Smooth muscle cell of the brain vasculature (primary cell): ENCODE results near the gene SLC29A4.
"Not testable (repeated sequence)": the region's sequence is repeated elsewhere in the genome, so short reads cannot be mapped to it uniquely, and the experiment has no call there.

Experiments used
- DNase-seq: peaks from one replicate; pipeline ENCODE4 v3.0.0-alpha.2; 2012; ENCODE audit warnings: low read depth, low spot score

SLC29A4 gene

DNA sequence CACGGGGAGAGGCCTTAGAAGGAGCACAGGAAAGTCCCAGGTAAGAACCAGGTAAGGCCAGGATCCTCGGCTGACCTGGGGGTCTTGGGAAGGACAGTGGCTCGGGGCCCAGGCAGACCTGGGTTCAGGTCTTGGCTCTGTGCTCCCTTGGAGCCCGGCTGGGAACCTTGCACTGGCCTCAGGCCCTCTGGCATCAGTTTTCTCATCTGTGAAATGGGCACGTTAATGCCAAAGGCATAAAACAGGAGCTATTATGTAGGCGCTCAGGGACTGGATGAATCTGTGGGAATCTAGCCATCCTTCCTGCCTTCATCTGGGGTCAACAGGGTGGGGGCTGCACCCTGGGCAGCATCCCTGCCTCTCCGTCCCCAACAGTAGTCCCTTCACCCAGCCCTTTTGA lies 8.3 kb upstream of the SLC29A4 start:
- DNase-seq = no peak

DNA sequence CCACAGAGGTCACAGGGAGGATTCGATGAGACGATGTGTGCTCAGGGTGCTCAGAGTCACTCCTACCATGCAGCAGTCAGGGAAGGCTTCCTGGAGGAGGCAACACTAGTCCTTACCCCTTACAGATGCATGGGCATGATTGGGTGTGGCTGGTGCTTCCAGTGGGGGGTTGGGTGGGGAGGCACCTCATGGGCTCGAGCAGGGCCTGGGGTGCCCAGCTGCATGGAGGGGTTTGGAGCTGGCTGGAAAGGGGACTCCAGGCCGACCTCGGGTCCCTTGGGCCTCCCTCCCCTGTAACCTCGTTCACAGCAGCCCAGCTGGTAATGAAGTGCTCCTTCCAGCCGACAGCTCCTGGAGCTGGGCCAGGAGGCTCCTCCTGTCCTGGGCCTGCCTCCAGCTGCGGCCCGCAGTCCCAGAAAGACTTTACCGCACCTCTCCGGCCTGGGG lies 7.7 kb upstream of the SLC29A4 start:
- DNase-seq = not testable (repeated sequence)

DNA sequence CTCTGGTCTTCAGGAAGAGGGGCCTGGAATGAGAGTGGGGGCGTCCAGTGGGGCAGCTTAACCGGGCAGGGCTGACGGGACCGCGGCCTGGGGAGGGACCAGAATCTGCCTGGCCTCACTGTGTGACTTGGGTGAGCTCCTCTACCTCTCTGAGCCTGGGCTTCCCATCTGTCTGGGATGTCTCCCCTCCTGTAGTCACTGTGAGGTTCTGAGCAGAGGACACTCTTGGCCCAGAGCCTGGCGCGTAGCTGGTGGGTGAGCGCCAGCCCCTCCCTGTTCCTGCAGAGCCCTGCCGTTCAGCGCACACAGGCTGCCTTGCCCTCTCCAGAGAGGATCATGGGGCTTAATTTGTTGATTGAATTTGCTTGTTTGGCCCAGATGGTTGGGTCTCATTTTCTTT lies 7.2 kb upstream of the SLC29A4 start:
- DNase-seq = not testable (repeated sequence)

DNA sequence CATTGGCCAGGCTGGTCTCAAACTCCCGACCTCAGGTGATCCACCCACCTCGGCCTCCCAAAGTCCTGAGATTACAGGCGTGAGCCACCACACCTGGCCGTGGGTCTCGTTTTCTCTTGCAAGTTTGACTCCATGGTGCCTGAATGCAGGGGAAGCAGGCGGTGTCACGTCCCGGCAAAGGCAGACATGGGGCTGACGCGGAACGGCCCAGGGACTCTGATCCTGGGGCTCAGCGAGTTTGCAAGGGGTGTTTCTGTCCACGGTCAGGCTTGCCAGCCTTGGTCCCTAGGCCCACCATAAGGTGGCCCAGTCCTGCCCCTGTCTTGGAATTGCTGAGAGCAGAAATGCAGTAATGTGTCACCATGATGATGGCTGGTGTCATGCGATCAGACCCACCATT lies 6.6 kb upstream of the SLC29A4 start:
- not testable (repeated sequence) for DNase-seq

DNA sequence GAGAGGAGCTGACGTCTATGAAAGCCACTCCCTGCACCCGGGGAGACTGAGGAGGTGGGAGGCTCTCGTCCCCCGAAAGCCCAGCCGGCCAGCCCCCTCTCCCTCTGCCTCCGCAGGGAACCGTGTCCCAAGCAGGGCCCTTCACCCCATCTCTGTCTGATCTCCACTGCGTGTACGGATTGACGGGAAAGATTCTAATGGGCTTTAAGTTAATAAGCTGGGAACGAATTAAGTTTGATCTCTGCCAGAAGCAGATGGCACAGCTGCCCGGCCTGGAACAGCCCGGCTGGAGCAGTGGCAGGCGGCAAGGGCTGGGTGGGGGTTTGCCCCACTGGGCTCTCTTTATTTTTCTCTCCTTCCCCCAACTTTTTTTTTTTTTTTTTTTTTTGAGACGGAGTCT lies 6.1 kb upstream of the SLC29A4 start:
- DNase-seq = no peak

DNA sequence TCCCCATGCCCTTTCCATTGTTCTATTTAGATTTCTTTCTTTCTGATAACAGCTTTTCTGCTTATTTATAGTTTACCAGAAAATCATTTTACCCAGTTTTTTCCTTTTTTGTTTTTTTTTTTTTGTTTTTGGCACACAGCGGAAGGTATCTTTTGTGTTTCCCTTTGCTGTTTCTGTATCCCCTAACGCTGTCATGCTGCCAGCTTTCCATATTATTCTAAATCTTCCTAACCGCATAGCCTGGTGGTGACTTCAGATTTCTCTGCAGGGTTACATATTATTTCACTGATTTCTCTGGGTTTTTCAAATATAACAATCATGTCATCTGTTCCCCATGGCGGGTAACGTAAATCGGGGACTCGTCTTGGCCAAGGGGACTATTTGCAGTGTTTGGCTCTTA lies 4.0 kb upstream of the SLC29A4 start:
- DNase-seq = peak; percentile 17

DNA sequence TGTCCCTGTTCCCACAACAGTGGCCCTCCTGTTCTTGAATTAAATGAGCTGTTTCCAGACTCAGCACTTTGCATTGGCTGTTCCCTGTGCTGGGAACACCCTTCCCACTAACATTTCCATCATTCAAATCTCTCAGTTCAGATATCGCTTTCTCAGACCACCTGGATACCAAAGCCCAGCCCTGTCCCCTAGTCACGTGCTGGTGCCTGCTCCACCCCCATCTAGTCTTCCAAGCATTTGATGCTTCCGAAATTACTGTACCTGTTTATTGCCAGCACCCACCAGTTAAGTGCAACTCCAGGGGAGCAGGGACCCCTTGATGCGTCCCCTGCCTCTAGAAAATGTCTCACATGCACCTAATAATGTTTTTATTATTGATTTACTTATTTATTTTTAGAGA lies 3.0 kb upstream of the SLC29A4 start:
- no peak for DNase-seq

DNA sequence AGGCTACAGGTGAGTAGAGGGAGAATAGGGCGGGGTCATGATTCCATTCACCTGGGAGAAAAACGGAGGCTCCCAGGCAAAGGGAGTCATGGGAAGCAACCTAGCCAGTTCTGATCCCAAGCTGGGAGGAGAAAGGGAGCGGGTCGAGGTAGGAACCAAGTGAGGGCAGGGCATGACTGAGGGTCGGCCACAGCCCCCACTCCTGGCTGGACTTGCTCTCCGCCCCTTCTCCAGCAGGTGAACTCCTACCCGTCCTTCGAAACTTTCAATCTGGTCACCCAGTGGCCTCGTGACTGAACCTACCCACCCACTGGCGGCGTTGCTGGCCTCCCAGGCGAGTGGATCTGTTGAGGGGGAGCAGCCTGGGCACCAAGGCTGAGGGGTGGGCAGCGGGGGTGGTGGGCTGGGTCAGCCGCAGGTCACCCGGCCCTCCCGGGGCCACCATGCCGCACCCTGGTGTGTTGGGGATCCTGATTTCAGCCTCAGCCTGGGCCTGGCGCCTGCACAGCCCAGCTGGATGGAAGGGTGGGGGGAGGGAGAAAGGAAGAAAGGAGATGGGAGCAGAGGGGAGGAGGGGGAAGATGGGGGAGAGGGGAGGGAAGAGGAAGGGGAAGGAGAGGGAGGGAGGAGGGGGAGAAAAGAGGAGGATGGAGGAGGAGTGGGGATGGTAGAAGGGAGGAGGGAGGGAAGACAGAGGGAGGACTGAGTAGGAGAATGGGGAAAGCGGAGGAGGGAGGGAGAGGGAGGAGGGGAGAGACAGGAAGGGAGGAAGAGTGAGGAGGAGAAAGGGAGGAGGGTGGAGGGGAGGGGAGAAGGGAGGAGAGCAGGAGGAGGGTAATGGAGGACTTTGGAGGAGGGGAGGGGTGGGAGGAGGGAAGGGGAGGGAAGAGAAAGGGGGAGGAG lies 894 bp upstream of the SLC29A4 start:
- DNase-seq = not testable (repeated sequence)

DNA sequence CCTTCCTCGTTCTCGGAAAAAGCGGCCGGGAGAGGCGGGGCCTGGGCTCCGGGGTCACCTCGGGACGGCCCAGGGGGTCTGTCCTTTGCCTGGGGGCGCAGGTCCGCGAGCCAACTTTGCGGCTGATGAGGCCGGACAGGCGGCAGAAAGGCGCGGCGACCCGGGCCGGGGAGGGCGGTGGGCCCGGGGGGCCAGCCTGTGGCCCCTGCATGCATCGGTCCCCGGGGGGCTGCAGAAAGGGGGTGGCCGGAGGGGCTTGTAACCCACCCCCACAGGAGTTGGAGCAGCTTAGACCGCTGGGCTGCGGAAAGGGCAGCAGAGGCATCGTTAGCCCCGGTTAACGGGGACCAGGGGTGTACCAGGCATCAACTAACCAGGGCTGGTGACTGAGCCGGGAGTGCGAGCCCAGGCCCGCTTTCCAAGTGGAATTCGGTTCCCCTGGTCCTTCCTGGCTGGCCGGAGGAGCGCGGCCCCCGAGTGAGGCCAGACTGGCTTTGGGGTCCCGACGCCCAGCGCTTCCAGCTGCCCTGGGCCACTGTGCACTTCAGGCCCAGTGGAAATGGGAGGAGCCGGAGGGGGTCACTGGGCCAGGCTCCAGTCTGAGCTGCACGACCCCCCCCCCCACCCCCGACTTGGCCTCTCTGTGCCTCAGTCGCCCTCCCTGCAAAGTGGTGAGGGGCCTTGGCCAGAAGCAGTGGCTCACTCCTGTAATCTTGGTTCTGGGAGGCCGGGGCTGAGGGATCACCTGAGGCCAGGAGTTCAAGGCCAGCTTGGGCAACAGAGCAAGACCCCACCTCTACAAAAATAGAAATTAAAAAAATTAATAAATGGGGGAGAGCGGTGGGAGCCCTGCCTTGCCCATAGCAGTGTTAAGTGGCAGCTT lies 919 bp downstream of the SLC29A4 start:
- no peak for DNase-seq

DNA sequence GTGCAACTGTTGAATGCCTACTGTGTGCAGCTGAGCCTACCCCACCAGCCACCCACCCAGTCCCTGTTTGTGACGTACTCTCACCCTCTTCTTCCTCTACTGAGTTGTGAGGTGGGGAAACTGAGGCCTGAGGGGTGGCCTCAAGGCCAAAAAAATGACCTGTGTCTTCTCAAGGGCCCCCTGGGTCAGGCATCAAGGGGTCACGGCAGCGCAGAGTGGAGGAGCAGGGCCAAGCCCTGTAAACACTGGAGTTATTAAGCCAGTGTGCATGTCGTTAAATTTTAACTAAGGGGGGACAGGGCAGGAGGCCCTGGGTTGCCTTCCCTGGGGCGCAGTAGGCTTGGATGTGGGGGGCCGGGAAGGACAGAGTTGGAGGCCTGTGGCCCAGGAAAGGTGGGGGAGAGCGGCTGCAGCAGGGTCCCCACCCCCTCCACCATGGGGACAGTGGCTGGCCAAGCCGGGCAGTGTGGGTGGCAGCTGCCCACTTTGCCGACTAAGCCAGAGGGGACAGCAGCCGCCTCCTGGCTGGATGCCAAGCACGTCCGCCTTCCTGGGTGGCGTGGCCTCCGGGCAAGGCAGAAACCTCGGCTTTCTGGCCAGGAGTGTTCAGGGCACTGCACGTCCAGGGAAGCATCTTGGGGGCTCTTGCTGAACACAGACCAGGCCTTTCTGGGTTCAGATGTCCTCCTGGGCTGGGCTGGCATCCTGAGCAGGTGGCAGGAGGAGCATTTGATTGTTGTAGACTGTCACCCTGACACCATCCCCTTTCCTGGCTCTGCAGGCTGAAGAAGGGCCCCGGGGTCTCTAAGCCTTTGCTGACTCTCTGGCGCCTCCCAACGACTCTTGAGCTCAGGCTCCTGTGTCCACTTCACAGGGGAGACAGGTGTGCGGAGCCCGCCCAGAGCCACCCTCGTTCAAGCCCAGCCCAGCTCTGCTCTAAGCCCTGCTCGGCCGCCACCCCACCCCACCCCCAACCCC lies 1.9 kb downstream of the SLC29A4 start:
- DNase-seq = no peak

DNA sequence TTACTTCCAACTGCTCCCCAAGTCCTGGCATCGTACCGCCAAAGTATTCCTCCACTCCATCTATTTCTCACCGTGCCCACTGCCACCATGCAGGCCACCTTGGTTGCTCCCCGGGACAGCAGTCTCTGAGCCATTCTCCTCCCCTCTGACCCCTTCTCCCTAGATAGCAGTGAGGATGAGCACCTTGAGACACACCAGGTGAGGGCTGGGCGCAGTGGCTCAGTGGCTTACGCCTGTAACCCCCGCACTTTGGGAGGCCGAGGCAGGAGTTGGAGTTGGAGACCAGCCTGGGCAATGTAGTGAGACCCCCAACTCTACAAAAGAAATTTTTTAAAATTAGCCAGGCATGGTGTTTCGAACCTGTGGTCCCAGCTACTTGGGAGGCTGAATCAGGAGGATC lies 4.2 kb downstream of the SLC29A4 start:
- no peak for DNase-seq

DNA sequence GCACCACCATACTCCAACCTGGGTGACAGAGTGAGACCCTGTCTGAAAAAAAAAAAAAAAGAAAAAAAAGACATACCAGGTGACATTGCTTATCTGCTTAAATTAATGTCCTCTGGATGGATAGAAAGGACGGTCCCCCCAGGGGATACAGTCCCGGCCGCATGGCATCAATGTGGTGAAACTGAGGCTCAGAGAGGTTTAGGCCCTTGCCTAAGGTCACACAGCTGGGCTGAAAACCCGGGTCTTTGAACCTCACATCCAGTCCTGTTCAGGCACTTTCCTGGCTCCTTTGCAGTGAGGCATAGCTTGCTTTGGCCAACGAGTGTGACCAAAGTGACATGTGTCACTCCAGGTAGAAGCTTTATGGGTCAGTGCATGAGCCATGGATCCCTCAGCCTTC lies 4.6 kb downstream of the SLC29A4 start:
- DNase-seq = not testable (repeated sequence)

DNA sequence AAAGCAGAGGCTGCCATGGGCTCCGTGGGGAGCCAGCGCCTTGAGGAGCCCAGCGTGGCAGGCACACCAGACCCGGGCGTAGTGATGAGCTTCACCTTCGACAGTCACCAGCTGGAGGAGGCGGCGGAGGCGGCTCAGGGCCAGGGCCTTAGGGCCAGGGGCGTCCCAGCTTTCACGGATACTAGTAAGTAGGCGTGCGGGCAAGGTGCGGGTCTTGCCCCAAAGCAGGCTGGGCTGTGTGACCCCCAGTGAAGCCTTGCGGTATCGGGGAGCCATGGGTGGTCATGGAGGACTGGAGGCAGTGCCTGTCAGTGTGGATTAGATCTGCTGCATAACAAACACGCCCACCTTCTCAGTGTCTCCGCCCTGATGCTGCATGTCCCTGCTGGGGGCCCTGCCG lies 5.1 kb downstream of the SLC29A4 start:
- DNase-seq = no peak

DNA sequence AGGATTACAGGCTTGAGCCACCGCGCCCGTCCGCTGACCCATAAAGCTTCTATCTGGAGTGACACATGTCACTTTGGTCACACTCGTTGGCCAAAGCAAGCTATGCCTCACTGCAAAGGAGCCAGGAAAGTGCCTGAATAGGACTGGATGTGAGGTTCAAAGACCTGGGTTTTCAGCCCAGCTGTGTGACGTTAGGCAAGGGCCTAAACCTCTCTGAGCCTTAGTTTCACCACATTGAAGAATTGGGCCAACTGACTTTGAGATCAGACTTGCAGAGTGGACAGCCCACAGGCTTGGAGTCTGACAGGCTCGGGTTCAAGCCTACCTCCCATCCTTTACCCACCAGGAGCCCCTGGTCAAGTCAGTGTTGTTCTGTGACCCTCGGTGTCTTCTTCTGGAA lies 5.8 kb downstream of the SLC29A4 start:
- DNase-seq = not testable (repeated sequence)

DNA sequence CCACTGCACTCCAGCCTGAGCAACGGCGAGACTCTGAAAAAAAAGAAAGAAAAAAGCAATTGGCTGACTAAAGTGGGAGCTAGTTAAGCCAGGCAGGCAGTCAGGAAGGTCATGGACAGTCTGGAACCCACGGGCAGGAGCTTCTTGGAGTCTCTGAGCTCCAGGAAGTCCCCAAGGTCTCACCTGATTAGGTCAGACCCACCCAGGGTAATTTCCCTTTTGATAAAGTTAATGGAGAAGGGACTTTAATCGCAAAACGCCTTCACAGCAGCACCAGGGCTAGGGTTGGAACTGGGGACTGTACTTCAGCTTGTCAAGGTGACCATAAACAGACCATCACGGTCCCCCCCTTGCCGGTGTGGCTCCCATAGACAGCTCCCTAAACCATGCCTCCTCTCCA lies 6.6 kb downstream of the SLC29A4 start:
- DNase-seq = no peak

DNA sequence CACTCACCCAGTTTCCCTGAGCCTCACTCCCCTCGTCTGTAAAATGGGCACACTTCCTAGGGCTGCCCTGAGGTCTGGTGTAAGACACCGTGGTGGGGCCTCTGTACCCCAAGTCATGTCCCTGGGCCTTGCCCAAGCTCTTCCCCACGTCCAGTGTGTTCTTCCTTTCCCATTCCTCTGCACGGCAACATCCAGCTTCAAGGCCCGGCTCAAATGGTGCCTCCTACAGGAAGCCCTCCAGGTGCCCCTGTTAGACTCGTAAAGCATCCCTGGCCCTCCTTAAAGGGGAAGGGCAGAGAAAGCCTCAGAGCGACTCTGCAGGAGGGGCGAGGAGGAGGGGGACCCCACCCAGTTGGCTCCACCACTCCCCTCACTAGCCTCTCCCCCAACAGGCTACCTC lies 8.6 kb downstream of the SLC29A4 start:
- no peak for DNase-seq

DNA sequence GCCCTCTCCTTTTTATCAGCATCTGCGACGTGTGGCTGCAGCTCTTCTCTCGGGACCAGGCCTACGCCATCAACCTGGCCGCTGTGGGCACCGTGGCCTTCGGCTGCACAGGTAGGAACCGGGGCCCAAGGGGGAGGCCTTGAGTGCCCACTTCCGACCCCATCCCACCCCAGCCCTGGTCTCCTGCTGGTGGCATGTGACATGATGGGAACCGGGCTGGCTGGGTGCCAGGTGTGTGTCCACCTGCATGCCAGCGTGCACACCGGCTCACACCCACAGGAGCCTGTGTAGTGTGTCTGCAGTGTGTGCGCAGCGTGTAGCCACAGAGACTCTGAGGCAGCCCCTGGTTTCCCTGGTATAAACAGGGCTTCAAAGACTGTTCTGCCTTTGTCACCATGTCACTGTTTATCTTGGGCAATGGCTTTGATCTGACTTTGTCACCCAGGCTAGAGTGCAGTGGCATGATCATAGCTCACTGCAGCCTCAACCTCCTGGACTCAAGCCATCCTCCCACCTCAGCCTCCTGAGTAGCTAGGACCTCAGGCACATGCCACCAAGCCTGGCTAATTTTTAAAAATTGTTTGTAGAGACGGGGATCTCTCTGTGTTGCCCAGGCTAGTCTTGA lies 9.1 kb downstream of the SLC29A4 start:
- DNase-seq = not testable (repeated sequence)

DNA sequence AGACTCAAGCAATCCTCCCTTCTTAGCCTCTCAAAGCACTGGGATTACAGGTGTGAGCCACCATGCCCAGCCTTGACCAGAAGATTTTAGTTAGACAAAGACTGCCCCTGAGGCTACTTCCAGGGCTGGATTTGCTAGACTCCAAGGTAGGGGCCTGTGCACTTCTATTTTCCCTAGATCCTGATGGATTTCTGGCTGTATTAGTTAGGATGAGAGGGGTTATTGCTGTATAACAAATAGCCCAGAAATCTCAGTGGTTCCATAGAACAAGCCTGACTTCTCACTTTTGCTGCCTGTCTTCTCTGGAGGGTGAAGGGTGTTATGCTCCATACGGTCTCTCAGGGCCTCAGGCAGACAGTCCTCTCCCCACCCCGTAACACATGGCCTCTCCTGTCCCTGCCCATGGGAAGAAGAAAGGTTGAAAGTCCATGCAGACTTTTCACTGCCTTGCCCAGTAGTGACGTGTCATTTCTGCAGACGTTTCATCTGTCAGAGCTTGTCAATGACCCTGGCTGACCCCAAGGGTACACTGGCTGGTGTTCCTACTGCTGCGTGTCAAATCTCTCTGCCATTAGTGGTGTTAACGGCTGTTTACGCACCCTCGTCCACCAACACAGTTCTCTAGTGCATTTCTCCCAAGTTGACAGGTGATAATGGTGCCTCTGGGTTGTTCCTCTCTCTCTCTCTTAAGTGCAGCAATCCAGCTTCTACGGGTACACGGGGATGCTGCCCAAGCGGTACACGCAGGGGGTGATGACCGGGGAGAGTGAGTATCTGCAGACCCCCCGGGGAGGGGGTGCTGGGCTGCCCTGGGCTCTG lies 11.6 kb downstream of the SLC29A4 start:
- DNase-seq = no peak

DNA sequence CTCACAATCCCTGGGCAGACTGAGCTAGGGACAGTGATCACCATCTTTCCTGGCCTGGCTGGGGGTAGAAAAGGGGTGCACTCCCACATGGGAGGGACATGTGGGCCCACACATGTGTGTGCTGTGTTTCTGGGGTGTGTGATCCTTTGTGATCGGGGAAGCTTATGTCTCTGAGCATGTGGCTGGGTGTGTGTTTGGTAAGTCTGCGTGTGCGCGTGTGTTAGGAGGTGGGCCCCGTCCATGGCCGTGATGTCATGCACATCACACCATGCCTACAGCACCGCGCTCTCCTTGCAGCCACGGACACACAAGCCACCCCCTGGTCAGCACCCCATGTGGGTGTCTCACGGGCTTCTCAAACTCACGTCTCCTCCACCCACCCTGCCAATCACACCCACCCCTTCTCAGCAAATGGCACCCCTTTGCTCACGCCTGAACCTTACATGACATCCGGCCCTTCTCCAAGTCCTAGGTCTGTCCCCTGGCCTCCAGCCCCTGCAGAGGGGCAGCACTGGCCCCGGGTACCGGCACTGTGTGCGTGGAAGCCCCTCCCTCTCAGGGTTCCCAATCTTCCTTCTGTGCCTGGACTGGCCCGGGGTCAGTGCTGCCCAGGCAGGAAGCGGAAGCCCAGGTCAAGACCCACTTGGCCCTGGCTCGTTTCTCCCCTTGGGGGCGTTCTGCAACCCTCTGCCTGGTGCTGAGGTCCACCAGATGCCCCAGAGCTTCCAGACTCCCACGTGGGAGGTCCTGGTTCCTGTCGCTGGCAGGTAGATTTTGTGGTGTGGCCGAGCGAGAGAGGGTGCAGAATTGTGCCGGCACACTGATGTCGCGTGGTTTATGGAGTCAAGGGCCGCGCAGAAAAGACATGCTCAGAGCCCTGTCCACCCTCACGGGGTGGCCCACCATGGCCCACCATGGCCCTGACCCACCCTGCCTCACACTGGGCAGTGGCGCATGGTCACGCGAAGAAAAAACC lies 12.6 kb downstream of the SLC29A4 start:
- no peak for DNase-seq
